Sigmoid colon (tissue), 4 donors: ENCODE results near the gene TNC.
A peak's percentile ranks its signal among the peaks of the same experiment; 100 is the strongest.

Source experiments
- EP300 ChIP-seq, 4 donors: sonication (generic); formaldehyde crosslinking; IDR thresholded peaks; one replicate each; pipeline ENCODE4 v1.6.1; 2017; ENCODE audit warnings: antibody characterized with exemption in 4 of 4
- POLR2A ChIP-seq, 2 donors: fragments of 450-650 bp; IDR thresholded peaks; one replicate each; pipeline ENCODE4 v1.6.1; 2016; ENCODE audit warnings: antibody characterized with exemption in 2 of 2, mild to moderate bottlenecking in 2 of 2, moderate library complexity in 2 of 2
- POLR2AphosphoS5 ChIP-seq, 4 donors: sonication (generic); formaldehyde crosslinking; IDR thresholded peaks; one replicate each; pipeline ENCODE4 v1.6.1; 2017; ENCODE audit warnings: antibody characterized with exemption in 4 of 4
- TF ChIP-seq, protein P1 (sequence below), 4 experiments: fragments of 450-650 bp in 3 of 4; fragments of 200-600 bp in 1 of 4; IDR thresholded peaks; one replicate each; pipeline ENCODE4 v1.5.1; 2016 to 2019; ENCODE audit warnings: antibody characterized with exemption in 4 of 4, mild to moderate bottlenecking in 3 of 4, moderate library complexity in 2 of 4

DNA sequence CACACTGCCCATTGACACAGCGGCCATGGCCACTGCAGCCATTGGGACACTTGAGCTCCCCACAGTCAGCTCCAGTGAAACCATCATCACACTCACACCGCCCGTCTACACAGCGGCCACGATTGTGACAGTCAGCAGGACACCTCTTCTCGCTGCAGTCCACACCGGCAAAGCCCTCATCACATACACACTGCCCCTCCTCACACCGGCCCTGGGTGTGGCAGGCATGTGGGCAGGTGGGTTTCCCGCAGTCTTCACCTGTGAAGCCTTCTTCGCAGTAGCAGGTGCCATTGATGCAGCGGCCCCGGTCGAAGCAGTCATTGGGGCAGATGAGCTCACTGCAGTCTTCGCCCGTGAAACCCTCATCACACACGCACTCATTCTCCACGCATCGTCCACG lies 31.5 kb downstream of the TNC start:
- TF ChIP-seq, protein P1, sequence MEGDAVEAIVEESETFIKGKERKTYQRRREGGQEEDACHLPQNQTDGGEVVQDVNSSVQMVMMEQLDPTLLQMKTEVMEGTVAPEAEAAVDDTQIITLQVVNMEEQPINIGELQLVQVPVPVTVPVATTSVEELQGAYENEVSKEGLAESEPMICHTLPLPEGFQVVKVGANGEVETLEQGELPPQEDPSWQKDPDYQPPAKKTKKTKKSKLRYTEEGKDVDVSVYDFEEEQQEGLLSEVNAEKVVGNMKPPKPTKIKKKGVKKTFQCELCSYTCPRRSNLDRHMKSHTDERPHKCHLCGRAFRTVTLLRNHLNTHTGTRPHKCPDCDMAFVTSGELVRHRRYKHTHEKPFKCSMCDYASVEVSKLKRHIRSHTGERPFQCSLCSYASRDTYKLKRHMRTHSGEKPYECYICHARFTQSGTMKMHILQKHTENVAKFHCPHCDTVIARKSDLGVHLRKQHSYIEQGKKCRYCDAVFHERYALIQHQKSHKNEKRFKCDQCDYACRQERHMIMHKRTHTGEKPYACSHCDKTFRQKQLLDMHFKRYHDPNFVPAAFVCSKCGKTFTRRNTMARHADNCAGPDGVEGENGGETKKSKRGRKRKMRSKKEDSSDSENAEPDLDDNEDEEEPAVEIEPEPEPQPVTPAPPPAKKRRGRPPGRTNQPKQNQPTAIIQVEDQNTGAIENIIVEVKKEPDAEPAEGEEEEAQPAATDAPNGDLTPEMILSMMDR (IDR thresholded peaks at IDR 0.05) = no peak
- TF ChIP-seq POLR2AphosphoS5 (IDR thresholded peaks at IDR 0.05) (peak in 2 of 4 donors; percentile 4 to 20), POLR2A (IDR thresholded peaks at IDR 0.05) (no peak), EP300 (IDR thresholded peaks at IDR 0.05) (no peak)
